NCI-H345 treated with DMSO at 0.1 percent for 48 hours (cell line): Measurements from ENCODE around the gene SUPT3H.
"Not testable (repeated sequence)": the region's sequence is repeated elsewhere in the genome, so short reads cannot be mapped to it uniquely, and the experiment has no call there.

Source experiments
- DNase-seq: peaks from one replicate; lab custom pipeline; 2025; ENCODE audit not compliant: unreplicated experiment; lab: John Stamatoyannopoulos, UW

SUPT3H gene

GRCh38 chr6:44920952-44921491 lies 456.7 kb downstream of the SUPT3H start:
- DNase-seq: no peak

GRCh38 chr6:44918671-44919296 lies 458.9 kb downstream of the SUPT3H start:
- no peak for DNase-seq

- DNase-seq: no peak
These were observed 460.3 kb downstream of the SUPT3H start for GRCh38 chr6:44917430-44917829.

GRCh38 chr6:44915111-44915510 lies 462.6 kb downstream of the SUPT3H start:
- no peak for DNase-seq

- no peak for DNase-seq
These were observed 463.6 kb downstream of the SUPT3H start for GRCh38 chr6:44914141-44914540.

- no peak for DNase-seq
These were observed 471.0 kb downstream of the SUPT3H start for GRCh38 chr6:44906761-44907160.

GRCh38 chr6:44900358-44900757 lies 477.4 kb downstream of the SUPT3H start:
- not testable (repeated sequence) for DNase-seq

- no peak for DNase-seq
These were observed 479.3 kb downstream of the SUPT3H start for GRCh38 chr6:44898296-44898930.

- no peak for DNase-seq
These were observed 480.4 kb downstream of the SUPT3H start for GRCh38 chr6:44897316-44897715.

GRCh38 chr6:44896701-44897100 lies 481.0 kb downstream of the SUPT3H start:
- DNase-seq: no peak

- DNase-seq: no peak
These were observed 485.2 kb downstream of the SUPT3H start for GRCh38 chr6:44892579-44892978.

GRCh38 chr6:44879071-44879470 lies 498.7 kb downstream of the SUPT3H start:
- DNase-seq: not testable (repeated sequence)

- DNase-seq: not testable (repeated sequence)
These were observed 501.1 kb downstream of the SUPT3H start for GRCh38 chr6:44876638-44877037.

GRCh38 chr6:44869321-44869897 lies 508.3 kb downstream of the SUPT3H start:
- no peak for DNase-seq

GRCh38 chr6:44868910-44869309 lies 508.8 kb downstream of the SUPT3H start:
- no peak for DNase-seq

GRCh38 chr6:44868335-44868668 lies 509.4 kb downstream of the SUPT3H start:
- DNase-seq: no peak

- DNase-seq: no peak
These were observed 510.0 kb downstream of the SUPT3H start for GRCh38 chr6:44867571-44868334.

- not testable (repeated sequence) for DNase-seq
These were observed 512.5 kb downstream of the SUPT3H start for GRCh38 chr6:44865184-44865583.

- DNase-seq: no peak
These were observed 517.8 kb downstream of the SUPT3H start for GRCh38 chr6:44859901-44860410.

GRCh38 chr6:44858998-44859397 lies 518.7 kb downstream of the SUPT3H start:
- DNase-seq: peak; percentile 8

- DNase-seq: no peak
These were observed 521.3 kb downstream of the SUPT3H start for GRCh38 chr6:44856479-44856878.
